Measurements from ENCODE around the gene LDLRAD2.

Gene LDLRAD2

GRCh38 chr1:21843996-21844395, 31.9 kb downstream of the LDLRAD2 start:
- DNase-seq: no peak

GRCh38 chr1:21845646-21846641, 33.9 kb downstream of the LDLRAD2 start:
- DNase-seq: no peak

- no peak for DNase-seq
These were observed 35.4 kb downstream of the LDLRAD2 start for GRCh38 chr1:21847223-21848205.

GRCh38 chr1:21848524-21849174, 36.6 kb downstream of the LDLRAD2 start:
- DNase-seq: no peak

GRCh38 chr1:21849909-21850576, 38.0 kb downstream of the LDLRAD2 start:
- no peak for DNase-seq

GRCh38 chr1:21851430-21852250, 39.6 kb downstream of the LDLRAD2 start:
- DNase-seq: no peak

- DNase-seq: no peak
These were observed 40.4 kb downstream of the LDLRAD2 start for GRCh38 chr1:21852282-21853130.

- DNase-seq: no peak
These were observed 41.0 kb downstream of the LDLRAD2 start for GRCh38 chr1:21853131-21853427.

GRCh38 chr1:21854090-21854750, 42.2 kb downstream of the LDLRAD2 start:
- no peak for DNase-seq

- no peak for DNase-seq
These were observed 42.7 kb downstream of the LDLRAD2 start for GRCh38 chr1:21854751-21855131.

GRCh38 chr1:21855257-21856096, 43.4 kb downstream of the LDLRAD2 start:
- no peak for DNase-seq

GRCh38 chr1:21857142-21857839, 45.2 kb downstream of the LDLRAD2 start:
- no peak for DNase-seq

GRCh38 chr1:21857840-21858670, 46.0 kb downstream of the LDLRAD2 start:
- DNase-seq: no peak

GRCh38 chr1:21859669-21860179, 47.7 kb downstream of the LDLRAD2 start:
- no peak for DNase-seq

- no peak for DNase-seq
These were observed 48.9 kb downstream of the LDLRAD2 start for GRCh38 chr1:21860971-21861370.

GRCh38 chr1:21861602-21862429, 49.8 kb downstream of the LDLRAD2 start:
- DNase-seq: no peak
